Esophagus mucosa (tissue), 1 donor: ENCODE data around the gene WEE2. TPM values are rescaled to one million over a fixed set of nuclear protein-coding genes. Genes with fewer than 3 reads are reported as not detected.
A peak's percentile ranks its signal among the peaks of the same experiment; 100 is the strongest.

Experiments used
- ATAC-seq: fragments of 200-7000 bp; cut with Tn5 transposase; one replicate; pipeline ENCODE4 v1.9.1; 2020
- total RNA-seq: library from RNA; stranded (reverse); gene quantifications from one replicate; pipeline ENCODE4 v1.2.4, GENCODE V29; 2023
- donor health status: DM: yes; HTN: yes; CAD: no.

Gene WEE2
- total RNA-seq, 1 donor from 2014 or later, result not detected

DNA sequence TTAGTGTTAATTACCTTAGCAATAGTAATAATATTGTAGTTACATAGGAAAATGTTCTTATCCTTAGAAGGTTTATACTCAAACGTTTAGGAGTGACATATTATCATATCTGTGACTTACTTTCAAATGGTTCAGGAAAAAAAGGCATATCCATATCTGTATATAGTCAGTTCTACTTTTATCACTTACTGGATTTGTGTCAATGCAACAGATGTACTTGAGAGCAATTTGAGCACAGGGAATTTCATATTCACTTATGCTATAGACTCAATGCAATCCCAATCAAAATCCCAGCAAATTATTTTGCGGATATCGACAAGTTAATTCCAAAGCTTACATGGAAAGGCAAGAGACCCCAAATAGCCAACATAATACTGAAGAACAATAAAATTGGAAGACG lies 16.2 kb upstream of the WEE2 start:
- no peak for ATAC-seq

DNA sequence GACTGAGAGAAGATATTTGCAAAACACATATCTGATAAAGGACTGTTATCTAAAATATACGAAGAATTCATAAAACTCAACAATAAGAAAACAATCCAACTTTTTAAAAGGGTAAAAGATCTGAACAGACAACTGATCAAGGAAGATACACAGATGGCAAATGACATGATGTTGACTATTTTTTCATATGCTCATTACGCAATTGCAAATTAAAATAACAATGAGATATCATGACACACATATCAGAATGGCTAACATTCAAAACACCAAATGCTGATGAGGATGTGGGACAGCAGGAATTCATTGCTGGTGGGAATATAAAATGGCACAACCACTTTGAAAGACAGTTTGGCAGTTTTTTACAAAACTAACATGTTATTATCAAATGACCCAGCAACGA lies 15.1 kb upstream of the WEE2 start:
- no peak for ATAC-seq

DNA sequence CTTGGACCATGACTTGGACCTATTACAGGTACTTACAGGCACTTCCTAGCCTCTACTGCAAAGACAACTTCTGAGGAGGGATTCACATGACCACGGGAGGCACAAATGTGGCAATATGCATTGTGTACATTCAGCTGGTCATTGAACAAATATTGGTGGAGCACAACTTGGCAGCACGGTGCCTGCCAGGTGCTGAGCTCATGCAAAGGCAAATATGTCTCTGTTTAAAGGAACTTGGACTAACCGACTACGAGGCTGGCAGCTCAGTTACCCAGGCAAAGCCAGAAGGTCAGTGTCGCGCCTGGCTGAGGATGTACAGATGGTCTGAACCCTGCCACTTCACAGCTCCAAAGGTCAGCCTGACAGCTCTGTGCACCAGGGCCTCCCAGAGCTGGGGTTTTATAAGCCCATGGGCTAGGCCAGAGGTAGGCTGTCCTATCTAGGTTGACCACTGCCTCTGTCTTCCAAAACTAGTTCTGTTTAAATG lies 12.3 kb upstream of the WEE2 start:
- ATAC-seq, result no peak

DNA sequence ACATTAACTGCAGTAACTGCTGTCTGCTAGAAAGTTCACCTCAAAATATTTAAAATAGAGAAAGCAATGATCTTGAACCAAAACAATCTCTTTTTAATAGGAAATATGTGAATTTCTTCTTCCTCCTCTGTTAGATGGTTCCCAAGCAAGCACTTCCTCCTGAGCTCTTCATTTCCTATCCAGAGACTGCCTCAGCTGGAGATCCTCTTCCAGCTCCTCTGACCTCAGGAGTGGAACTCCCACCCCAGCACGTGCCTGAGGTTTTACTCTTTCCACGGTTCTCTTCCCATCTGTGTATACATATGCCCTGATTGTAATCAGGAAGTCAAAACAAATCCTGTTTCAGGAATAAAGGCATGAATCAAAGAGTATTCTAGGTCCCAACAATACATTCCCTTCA lies 11.8 kb upstream of the WEE2 start:
- no peak for ATAC-seq

DNA sequence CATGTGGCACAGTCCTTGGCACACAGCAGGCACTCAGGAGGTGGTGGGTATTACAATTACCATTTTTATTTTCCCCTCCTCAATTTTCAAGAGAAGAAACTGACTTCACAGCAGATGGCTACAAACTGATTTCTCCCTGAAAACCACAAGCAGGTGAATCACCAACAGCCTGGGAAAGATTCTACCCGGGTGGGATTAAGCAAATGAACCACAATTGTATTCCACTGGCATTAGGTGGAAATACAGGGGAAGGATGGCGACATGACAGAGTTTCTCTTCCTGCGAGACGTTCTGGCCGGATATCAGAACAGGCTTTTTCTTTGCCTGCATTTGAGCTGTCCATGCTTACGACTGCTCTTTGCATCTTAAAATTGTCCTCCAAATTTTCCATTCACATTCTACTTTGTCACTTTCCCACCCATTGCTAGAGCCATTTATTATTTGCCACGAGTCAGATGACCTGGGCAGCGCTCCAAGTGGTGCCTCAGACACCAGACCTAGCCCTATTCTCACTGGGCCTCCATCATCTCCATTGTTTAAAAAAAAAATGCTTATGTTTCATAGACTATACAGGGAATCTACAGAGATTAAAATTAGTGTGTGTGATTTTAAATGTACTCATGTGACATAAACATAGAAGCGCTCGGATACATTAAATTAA lies 10.8 kb upstream of the WEE2 start:
- ATAC-seq, result no peak

DNA sequence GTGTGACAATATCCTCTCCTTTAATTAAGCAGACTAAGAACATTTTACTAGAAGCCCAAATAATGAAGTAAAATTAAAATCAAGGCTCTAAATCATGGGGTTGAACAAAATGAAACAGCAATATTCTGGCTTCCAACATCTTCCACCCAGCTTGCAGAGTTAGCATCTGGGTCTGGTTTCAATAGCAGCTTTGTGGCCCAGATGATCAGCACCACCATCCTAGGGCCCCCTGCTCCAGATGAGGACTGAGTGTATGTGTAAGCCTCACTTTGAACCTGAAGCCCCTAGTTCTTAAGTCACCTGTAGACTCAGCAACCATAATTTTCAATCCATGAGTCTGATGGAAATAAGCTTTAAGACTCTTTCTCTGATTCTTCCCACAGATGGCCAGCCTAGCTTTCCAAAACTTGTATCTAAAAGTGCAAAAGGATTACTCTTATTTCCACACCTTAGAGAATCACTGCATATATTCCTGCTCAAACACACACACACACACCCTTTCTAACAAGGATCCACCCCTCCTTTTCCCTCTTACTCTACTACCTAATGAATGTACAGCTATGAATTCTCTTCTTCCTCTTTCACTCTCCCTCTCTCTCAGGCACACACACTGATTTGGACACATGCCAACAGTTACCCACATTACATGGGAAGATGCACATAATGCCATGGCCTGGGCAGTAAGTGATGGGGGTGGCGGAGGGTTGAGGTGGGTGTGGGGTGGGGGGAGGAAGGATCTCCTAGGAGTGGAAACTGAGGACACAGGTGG lies 9.7 kb upstream of the WEE2 start:
- ATAC-seq, result no peak

DNA sequence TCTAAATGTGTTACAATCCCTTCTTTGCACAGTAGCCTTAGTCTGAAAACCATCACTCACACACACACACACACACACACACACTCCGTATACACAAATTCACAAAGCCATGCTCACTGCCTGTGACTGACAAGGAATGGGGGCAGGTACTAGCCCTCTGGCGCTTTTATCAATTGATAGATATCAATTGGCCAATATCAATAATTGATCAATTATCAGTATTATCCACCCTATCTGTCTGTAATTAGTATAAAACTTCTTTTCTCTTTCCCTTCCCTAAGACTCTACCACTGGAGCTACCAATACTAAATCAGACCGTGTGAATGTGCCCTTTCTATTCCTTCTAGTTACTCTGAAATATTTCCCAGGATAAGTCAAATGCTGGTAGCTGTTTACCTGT lies 8.3 kb upstream of the WEE2 start:
- no peak for ATAC-seq

DNA sequence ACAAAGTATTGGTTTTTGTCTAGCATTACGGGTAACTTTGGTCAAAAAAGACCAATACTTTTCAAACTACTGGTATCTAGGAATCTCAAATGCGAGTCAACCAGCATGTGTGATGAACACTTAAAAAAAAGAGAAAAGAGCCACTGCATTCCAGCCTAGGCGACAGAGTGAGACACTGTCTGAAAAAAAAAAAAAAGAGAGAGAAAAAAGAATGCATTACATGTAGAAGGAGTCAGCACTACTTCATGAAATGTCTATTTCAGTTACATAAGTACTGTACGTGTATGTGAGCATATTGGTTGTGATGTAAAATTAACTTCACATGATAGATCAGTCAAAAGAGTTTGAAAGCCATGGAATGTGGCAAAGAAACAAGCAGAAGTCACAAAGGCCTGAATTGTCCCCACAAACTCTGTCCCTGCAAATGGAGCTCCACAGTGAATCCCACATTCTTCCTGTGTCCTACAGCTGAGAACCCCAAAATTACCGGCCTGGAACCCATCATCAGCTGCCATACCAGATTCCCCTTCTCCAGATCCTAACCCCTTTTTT lies 7.8 kb upstream of the WEE2 start:
- no peak for ATAC-seq

DNA sequence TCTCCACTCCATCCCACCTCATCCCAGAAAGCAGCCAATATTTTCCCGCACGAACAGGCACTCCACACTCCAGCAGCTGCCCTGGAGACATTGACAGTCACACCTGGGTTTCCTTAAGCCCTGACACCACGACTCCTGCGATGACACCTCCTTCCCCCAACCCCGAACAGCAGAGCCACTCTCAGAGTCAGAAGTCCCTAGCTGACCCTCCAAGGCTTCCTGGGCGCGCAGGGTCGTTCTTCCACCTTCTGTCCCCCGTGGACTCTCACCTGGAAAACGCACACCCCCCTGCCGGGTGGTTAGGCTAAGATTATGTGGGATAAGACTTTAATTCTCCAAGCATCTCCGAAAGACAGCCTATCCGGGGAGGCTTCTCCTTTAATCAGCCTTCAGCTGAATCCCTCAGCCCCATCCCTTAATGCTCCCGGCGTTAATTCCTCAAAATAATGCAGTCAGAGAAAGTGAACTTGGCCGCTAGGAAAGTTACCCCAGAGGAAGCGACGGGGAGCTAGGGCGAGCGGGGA lies 7.2 kb upstream of the WEE2 start:
- no peak for ATAC-seq

DNA sequence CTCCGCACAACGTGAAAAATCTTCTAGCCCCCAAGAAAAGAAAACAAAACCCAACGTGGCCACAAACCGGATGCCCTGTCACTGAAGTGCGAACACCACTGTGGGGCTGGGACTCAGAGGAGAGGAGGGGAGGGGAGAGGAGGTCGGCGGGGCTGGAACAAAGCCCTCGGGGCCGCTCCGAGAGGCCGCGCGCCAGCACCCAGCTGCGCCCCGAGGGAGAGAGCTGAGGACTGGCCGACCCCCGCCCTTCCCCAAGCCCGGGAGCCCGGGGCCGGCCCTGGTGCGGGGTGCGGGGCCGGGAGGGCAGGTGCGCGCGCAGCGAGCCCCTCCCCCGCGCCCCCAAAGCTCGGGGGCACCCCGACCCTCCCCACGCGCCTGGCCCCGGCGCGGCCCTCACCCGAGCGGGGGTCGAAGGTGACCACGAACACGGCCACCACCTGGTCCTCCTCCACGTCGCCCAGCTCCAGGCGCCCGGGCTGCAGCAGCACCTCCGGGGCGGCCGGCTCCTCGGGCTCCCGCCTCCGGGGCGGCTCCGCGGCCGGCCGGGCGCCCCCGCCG lies 6.6 kb upstream of the WEE2 start:
- ATAC-seq, result peak; percentile 58

DNA sequence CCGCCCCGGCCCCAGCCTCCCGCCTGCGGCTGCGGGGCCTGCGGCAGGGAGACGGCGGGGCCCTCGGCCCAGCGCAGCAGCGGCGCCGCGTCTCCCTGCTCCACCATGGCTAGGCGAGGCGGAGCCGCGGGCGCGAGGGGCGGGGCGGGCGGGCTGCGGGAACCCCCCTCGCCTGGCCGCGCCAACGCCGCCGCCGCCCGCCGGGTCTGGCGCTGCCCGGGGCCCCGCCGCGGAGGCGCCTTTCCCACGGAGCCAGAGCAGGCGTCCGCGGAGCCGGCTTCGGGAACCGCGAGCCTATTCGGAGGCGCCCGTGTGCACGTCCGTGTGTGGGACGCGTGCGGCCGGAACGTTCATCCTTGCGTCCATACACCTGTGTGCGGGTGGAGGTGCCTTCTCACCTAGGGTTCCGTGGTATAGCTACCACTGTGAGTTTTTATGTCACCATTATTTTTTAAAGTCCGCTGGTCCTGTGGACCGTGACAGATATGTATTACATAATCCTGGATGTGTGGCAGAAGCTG lies 6.0 kb upstream of the WEE2 start, which contains the start of gene DENND11:
Gene DENND11 (minus strand): TSS at position 120 of the 521 bp plus-strand sequence. CDS start 13 bp downstream, at position 107.
- ATAC-seq, result peak; percentile 65

DNA sequence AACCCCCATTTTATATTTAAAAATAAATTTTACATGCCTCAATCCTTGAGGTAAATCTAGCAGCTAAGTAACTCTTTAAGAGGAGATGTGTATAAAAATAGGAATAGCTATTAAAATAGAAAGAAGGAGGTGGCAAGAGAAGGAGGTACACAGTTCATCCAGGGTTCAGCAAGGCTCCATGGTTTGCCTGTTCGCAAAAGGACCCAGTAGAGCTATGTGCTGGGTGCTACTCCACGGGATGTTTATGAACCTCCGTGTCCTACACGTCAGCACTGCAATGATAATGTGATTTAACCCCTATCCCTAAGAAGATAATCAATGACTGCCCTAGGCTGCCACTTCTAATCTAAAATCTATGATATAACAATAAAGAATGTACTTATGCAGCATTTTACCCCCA lies 5.3 kb upstream of the WEE2 start:
- no peak for ATAC-seq

DNA sequence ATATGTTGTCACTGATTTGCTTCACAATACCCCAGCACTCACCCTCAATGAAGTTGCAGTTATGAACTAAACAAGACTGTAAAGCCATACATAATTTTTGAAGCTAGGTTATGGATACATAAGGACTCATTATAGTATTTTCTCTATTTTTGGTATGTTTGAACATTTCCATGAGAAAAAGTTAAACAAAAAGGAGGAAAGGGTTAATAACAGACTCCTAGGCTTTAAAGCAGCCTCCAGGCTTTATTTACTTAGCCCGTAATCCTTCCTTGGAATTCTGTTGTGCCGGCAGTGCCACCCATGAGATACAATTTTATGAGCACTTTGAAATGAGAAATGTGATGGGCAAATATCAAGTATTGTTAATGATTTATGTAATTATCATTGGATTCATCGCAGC lies 4.0 kb upstream of the WEE2 start:
- no peak for ATAC-seq

DNA sequence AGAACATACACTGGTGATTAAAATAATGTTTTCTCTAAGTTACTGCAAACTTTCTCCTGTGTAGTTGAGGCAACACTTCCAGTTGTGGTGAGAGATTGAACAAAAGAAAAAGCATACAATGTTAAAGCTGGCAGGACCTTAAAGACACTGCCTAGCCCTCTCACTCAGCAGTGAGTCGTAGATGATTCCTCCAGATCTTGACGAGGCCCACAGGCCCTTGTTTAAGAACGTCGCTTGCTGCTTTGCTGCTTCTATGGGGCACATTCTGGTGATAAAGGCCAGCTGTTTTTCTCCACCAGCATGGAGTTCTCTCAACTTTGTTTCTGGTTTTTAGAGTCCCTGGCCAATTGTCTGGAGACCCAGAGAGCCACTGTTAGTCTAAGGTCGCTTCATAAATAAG lies 3.4 kb upstream of the WEE2 start:
- ATAC-seq, result no peak

DNA sequence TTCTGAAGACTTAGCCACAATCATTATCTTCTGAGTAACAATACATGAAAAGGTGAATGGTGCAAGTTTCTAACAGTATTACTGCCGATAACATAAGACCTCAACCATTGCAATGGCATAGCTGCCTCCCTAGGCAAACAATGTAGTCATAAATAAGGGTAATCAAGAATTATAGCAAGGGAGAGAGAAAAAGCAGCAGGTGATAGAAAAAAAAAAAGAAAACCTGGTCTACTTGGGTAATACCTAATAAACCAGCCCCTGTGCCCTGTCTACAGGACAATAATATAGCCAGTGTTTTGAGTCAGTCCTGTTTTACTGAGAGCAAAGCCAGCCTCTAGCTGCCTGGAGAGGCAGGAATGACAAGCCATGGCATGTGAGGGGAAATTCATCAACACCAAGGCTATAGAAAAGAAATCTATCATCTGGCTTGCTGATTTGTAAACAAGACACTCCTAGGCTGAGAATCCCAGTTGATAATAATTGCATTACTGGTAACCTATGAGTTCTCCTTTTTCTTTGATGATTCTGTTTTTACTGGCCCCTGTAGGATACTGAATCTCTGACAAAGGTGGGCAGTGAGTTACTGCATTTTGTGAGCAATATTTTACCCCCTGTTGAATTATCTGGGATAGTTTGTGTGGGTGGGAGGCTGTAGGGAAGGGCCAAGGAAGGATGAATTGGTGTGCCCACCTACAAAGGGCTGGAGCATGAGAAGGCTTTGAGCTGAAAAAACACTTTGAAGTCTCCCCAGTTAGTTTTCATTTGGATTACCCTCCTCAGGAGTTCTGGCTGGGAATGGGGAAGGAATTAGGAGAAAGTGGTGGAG lies 1.7 kb upstream of the WEE2 start:
- peak; percentile 73 for ATAC-seq

DNA sequence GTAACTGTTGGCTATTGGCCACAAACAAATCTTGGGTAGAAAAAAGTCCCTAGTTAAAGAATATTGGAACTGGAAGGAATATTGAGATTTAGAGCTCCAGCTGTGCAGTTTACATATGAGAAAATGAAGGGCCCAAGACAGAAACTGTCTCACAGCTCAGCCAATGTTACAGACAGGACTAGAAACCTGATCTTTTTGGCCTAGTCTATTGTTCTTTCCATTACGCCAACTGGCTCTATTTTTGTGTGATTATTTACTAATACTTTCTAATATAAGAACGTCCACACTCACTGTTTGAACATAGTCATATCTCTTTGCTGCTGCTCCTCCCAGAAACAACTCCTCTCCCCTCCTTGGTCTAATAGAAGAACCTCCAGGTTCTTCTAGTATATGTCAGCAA lies 1.2 kb downstream of the WEE2 start:
- no peak for ATAC-seq

DNA sequence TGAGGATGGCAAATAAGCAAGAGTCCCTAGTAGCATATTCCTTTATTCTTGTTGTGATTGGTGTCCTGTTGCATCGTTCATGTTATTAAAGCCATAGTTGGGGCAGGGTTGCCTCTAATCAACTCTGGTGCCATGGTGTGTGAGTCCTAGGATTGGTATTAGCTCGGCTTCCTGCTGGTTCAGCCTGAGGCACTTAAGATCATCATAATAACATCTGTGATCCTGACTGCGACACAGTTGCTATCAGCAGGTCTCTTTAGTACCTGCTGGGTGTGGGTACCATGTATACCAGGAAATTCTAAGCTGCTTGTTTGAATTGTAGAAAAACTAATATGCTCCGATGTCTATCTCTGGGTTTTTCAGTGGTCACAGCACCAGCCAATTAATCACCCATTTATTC lies 1.6 kb downstream of the WEE2 start:
- ATAC-seq, result no peak

DNA sequence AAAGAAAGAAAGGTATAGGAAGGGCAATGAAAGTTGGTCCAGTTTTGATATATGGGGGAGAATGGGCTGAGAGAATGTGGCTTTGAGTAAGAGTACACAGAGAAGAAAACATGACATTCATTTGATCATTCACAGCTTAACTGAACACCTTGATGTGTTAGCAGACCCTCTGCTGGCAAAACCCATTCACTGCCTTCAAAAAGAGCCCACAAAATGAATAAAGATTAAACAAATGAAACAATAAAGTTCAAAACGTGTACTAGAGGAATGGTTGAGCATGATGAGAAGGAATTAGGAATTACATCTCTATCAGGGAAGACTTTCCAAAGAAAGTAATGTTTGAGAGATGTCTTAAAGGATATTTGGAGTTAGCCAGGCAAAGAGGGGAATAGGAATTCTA lies 2.1 kb downstream of the WEE2 start:
- no peak for ATAC-seq

DNA sequence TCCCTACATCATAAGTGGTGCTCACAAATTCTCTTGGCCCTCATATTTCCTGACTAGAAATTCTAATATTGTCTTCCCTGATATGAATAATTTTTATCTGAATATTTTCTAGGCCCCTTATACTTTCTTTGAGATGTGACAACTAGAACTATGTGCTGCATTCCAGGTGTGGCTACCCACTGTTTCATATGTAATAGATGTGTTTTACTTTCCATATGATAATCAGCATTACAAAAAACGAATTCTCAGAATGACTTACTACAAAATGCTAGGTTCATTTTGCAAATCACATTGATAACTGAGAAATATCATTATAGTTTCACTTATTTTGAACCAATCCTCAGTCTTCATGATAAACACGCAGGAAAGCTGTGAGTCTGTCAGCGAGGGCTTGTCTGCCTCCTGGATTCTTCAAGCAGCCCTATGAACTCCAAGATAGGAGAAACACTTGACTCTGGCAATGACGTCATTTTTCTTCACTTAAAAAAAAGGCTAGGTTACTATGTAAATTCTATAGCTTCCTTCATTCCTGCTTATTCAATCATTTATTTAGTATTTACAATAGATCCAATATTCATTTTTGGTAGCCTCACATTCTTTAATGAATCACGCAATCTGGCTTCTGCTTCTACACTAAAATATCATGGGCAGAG lies 4.6 kb downstream of the WEE2 start:
- no peak for ATAC-seq

DNA sequence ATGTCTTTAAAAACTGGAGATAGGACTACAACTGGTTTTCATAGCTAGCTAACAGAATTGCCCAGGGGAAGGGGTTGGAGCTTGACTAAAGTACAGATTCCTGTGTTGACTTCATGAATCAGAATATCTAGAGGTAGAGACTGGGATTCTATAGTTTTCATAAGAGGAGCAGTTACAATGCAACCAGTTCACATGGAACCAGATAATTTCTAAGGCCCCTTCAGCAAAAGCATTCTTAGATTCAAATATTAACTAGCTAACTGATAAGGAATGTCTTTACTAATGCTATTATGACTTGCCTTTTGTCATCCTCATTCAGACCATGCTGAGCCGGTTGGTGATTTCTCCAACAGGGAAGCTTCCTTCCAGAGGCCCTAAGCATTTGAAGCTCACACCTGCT lies 5.7 kb downstream of the WEE2 start:
- ATAC-seq, result no peak

DNA sequence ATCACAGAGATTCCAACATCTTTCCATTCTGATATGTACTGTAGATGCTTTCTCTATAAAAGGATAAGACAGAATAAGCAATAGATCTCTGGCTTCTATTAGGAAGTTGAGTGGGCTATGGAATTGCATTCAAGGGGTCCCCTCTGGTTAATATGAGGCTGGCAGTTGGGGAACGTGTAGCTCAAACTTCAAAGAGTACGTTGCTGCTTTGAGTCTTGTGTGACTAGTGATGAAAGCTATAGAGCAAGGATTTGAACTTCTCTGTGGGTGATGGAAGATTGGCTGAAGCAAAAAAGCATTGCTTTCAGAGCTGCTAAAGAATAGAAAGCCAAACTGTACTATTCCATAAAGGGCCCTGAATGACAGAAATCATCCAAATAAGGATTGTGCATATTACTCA lies 6.4 kb downstream of the WEE2 start:
- no peak for ATAC-seq

DNA sequence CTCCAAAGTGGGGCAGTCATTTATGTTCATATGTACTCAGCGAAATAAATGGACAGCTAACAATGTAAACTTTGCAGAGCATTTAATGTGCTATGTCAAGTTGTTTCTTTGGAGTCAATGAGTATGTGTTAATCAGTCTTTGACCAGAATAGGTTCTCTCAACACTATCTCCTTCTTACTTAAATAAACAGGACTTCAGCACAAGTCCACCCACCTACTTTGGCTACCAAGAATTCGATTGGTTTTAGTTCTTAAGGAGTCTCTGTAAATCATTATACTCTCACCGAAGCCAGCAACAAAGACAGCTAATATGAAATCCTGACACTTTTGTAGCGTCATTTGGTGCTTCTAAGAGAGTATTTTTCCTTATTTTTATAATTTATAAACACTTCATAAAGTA lies 6.9 kb downstream of the WEE2 start:
- no peak for ATAC-seq
